Prostate gland (tissue), 2 donors: ENCODE data around the gene PFAS.

Experiments used
- POLR2A ChIP-seq: fragments of 450-650 bp; IDR thresholded peaks from one replicate; pipeline ENCODE4 v1.6.1; 2016; ENCODE audit warnings: antibody characterized with exemption, mild to moderate bottlenecking
- POLR2AphosphoS5 ChIP-seq: sonication (generic); formaldehyde crosslinking; IDR thresholded peaks from one replicate; pipeline ENCODE4 v1.6.1; 2017; ENCODE audit warnings: antibody characterized with exemption
- TF ChIP-seq, protein P1 (sequence below), 4 experiments: fragments of 200-600 bp in 2 of 4; fragments of 450-650 bp in 2 of 4; sonication (generic) in 2 of 4; IDR thresholded peaks; 1 replicate in 3 of 4; 2 replicates in 1 of 4; pipeline ENCODE4 v1.5.1; 2016 to 2019; ENCODE audit warnings: antibody characterized with exemption in 4 of 4, mild to moderate bottlenecking in 2 of 4, moderate library complexity in 2 of 4

DNA sequence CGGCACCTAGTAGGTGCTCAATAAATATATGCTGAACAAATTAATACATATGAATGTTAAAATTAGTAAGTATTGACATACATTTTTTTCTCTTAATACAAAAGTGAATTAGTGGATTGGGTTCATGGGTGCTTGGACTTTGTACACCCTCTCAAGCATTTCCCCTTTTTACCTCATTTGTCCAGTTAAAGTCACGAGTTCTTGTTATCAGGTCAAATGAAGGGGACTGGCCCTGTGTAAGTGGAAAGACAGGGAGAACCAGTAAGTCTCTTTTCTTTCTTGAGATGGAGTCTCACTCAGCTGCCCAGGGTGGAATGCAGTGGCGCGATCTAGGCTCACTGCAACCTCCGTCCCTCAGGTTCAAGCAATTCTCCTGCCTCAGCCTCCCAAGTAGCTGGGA lies 25.7 kb downstream of the PFAS start:
- TF ChIP-seq POLR2A (no peak), POLR2AphosphoS5 (no peak)
- TF ChIP-seq, protein P1, sequence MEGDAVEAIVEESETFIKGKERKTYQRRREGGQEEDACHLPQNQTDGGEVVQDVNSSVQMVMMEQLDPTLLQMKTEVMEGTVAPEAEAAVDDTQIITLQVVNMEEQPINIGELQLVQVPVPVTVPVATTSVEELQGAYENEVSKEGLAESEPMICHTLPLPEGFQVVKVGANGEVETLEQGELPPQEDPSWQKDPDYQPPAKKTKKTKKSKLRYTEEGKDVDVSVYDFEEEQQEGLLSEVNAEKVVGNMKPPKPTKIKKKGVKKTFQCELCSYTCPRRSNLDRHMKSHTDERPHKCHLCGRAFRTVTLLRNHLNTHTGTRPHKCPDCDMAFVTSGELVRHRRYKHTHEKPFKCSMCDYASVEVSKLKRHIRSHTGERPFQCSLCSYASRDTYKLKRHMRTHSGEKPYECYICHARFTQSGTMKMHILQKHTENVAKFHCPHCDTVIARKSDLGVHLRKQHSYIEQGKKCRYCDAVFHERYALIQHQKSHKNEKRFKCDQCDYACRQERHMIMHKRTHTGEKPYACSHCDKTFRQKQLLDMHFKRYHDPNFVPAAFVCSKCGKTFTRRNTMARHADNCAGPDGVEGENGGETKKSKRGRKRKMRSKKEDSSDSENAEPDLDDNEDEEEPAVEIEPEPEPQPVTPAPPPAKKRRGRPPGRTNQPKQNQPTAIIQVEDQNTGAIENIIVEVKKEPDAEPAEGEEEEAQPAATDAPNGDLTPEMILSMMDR (IDR thresholded peaks at IDR 0.05), result no peak
